ENCODE data around the gene HOATZ.

The HOATZ gene

DNA sequence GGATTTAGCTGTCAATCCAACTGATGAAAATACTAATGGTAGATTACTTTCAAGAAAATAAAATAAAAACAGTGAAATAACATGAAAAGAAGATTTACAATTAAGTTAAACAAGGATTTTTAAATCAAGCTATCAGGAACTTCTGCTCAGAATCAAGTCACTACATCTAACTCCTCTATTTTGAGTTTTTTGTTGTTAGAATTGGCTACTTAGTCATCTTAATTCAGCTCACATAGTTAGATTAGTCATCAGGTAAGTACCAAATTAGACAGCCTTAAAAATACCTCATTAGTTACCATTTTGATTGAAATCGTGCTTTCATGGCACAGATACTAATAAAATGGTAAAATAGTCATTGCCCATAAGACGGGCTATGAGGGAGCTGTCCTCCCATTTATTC lies 38.2 kb upstream of the HOATZ start:
- DNase-seq (ENCODE audit: extremely low spot score) = no peak
- ChIA-PET CTCF (interaction anchor here (0.7 kb wide), 1 partner anchor 47 kb away, joined by 3 read pairs; no protein-coding TSS in a partner anchor), POLR2A (no interaction called here)
- TF ChIP-seq FOXM1 (IDR thresholded peaks at IDR 0.05; ENCODE audit: borderline replicate concordance) = no peak
- TF ChIP-seq SUZ12 (IDR thresholded peaks at IDR 0.05) = no peak
- TF ChIP-seq BHLHE40 (IDR thresholded peaks at IDR 0.05; ENCODE audit: borderline replicate concordance) = no peak
- no peak for TF ChIP-seq TARDBP (IDR thresholded peaks at IDR 0.05)
- TF ChIP-seq ELF4 (IDR thresholded peaks at IDR 0.05) = no peak
- TF ChIP-seq ARNT (IDR thresholded peaks at IDR 0.05) = no peak

DNA sequence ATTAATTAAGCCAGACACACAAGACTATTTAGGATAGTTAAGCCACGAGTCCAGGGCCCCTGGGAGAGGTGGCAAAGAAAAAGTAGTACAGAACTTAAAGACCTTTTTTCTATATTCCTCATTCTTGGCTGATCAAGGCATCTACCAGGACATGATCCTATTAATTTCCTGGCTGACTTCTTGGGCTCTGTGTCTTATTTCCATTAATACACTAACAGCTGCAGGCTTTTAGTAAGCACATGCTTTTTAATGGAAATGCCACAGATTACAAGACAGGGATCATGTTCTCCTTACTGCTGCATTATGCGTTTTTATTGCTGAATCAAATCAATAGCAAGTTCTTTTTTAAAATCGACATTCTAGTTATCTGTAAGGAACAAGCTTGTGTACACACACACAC lies 37.6 kb upstream of the HOATZ start:
- DNase-seq (ENCODE audit: extremely low spot score) = no peak
- ChIA-PET POLR2A (no interaction called here), CTCF (no interaction called here)
- TF ChIP-seq, protein P1, sequence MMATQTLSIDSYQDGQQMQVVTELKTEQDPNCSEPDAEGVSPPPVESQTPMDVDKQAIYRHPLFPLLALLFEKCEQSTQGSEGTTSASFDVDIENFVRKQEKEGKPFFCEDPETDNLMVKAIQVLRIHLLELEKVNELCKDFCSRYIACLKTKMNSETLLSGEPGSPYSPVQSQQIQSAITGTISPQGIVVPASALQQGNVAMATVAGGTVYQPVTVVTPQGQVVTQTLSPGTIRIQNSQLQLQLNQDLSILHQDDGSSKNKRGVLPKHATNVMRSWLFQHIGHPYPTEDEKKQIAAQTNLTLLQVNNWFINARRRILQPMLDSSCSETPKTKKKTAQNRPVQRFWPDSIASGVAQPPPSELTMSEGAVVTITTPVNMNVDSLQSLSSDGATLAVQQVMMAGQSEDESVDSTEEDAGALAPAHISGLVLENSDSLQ (IDR thresholded peaks at IDR 0.05) = no peak
- TF ChIP-seq FOXA1 (IDR thresholded peaks at IDR 0.05) (no peak), SP1 (IDR thresholded peaks at IDR 0.05) (no peak), BHLHE40 (IDR thresholded peaks at IDR 0.05; ENCODE audit: borderline replicate concordance) (no peak), ELF4 (IDR thresholded peaks at IDR 0.05) (no peak)

DNA sequence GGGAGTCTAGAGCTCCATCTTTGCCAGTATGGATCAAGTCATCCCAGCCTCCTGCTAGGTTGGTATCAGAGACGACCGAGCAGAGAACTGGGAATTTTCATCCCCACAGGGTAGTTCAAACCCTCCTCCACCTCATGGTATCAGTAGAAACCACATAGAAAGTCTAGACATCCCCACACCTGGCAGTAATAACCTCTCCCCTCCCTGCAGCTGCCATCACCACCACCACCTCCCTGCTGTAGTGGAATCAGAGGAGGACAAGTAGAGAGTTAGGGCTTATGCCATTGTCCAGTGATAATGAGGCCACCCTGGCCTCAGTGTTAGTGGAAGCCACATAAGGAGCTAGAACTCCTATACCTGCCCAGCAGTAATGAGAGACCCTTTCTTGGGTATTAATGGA lies 36.7 kb upstream of the HOATZ start:
- TF ChIP-seq SUZ12 (IDR thresholded peaks at IDR 0.05) (no peak), NFRKB (IDR thresholded peaks at IDR 0.05) (no peak), FOXK2 (IDR thresholded peaks at IDR 0.05) (no peak), ELF4 (IDR thresholded peaks at IDR 0.05) (no peak), ZNF384 (IDR thresholded peaks at IDR 0.05) (no peak), FOXA1 (IDR thresholded peaks at IDR 0.05) (no peak), BHLHE40 (IDR thresholded peaks at IDR 0.05; ENCODE audit: borderline replicate concordance) (no peak), CTBP1 (IDR thresholded peaks at IDR 0.05; ENCODE audit: borderline replicate concordance) (no peak), LEF1 (IDR thresholded peaks at IDR 0.05; ENCODE audit: borderline replicate concordance) (no peak), SP1 (IDR thresholded peaks at IDR 0.05) (no peak), TARDBP (IDR thresholded peaks at IDR 0.05) (no peak)
- POLR2A ChIA-PET = no interaction called here
- no peak for DNase-seq (ENCODE audit: extremely low spot score)
- CTCF ChIA-PET = no interaction called here

DNA sequence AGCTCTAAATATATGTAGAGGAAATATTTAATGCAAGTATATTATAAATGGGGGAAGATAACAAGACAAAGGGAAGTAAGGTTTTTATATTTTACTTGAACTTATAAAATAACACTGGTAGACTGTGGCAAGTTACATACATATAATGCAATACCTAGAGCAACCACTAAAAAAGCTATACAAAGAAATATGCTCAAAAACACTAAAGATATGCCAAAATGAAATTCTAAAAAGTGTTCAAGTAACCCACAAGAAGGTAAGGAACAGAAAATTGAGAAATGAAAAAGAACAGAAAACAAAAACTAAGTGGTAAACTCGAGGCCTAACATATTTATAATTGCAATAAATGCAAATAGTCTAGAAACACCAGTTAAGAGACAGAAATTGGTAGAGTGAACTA lies 34.9 kb upstream of the HOATZ start:
- POLR2A ChIA-PET = no interaction called here
- TF ChIP-seq ELF4 (IDR thresholded peaks at IDR 0.05) = no peak
- TF ChIP-seq TARDBP (IDR thresholded peaks at IDR 0.05) = no peak
- TF ChIP-seq, protein P1 (IDR thresholded peaks at IDR 0.05) = no peak
- TF ChIP-seq FOXM1 (IDR thresholded peaks at IDR 0.05; ENCODE audit: borderline replicate concordance) = no peak
- TF ChIP-seq L3MBTL2 (conservative IDR thresholded peaks at IDR 0.05) = no peak
- TF ChIP-seq BHLHE40 (IDR thresholded peaks at IDR 0.05; ENCODE audit: borderline replicate concordance) = no peak
- TF ChIP-seq NFRKB (IDR thresholded peaks at IDR 0.05) = no peak
- no peak for TF ChIP-seq FOXK2 (IDR thresholded peaks at IDR 0.05)
- DNase-seq (ENCODE audit: extremely low spot score) = no peak
- CTCF ChIA-PET = no interaction called here

DNA sequence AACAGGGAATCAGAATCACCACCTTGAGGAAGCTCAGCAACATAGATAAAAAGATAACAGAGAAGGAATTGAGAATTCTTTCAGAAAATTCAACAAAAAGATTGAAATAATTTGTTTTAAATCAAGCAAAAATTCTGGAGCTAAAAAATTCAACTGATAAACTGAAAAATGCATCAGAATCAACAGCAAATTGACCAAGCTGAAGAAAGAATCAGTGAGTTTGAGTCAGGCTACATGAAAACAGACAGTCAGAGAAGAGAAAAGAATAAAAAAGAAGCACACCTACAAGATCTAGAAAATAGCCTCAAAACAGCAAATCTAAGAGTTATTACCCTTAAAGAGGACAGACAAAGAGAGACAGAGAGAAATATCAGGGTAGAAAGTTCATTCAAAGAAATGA lies 31.1 kb upstream of the HOATZ start:
- TF ChIP-seq SP1 (IDR thresholded peaks at IDR 0.05) = no peak
- TF ChIP-seq ZNF384 (IDR thresholded peaks at IDR 0.05) = no peak
- TF ChIP-seq SUZ12 (IDR thresholded peaks at IDR 0.05) = no peak
- TF ChIP-seq L3MBTL2 (conservative IDR thresholded peaks at IDR 0.05) = no peak
- TF ChIP-seq CTBP1 (IDR thresholded peaks at IDR 0.05; ENCODE audit: borderline replicate concordance) = no peak
- TF ChIP-seq LEF1 (IDR thresholded peaks at IDR 0.05; ENCODE audit: borderline replicate concordance) = no peak
- CTCF ChIA-PET = no interaction called here

DNA sequence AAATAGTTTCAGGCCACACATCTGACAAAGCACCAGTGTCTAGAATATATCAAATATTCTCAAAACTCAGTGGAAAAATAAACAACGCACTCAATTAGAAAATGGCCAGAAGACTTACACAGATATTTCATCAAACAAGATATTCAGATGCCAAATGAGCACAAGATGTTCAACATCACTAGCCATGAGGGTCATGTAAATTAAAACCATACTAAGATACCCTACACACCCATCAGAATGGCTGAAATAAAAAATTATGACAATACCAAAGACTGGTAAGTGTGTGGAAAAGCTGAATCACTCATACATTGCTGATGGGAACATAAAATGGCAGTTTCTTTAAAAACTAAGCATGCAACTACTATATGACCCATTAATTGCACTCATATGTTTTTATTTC lies 24.1 kb upstream of the HOATZ start:
- CTCF ChIA-PET = no interaction called here
- no peak for DNase-seq (ENCODE audit: extremely low spot score)
- POLR2A ChIA-PET = no interaction called here
- TF ChIP-seq LEF1 (IDR thresholded peaks at IDR 0.05; ENCODE audit: borderline replicate concordance) (no peak), TARDBP (IDR thresholded peaks at IDR 0.05) (no peak), FOXK2 (IDR thresholded peaks at IDR 0.05) (no peak), FOXM1 (IDR thresholded peaks at IDR 0.05; ENCODE audit: borderline replicate concordance) (no peak), ARNT (IDR thresholded peaks at IDR 0.05) (no peak), L3MBTL2 (conservative IDR thresholded peaks at IDR 0.05) (no peak), SUZ12 (IDR thresholded peaks at IDR 0.05) (no peak)
- TF ChIP-seq, protein P1 (IDR thresholded peaks at IDR 0.05) = no peak

More for the DNA sequence above, 31.1 kb upstream of the HOATZ start:
- POLR2A ChIA-PET = no interaction called here
- DNase-seq (ENCODE audit: extremely low spot score) = no peak

DNA sequence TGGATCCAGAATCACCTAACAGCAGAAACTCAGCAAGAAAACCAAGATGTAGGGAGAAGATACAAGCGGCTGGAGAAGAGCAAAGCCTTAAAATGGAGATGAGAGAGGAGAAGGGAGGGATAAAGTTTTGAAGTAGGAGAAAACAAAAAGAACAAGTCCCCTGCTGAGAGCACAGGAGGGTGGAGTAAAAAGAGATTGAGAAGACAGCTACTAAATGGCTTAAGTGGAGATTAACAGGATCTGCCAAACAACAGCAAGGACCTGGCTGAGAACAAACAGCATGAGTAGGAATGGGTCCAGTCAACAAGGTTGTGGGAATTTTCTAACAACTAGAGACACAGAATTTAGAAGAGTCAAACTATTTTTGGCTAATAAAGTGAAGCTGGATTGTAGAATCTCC lies 20.5 kb upstream of the HOATZ start:
- TF ChIP-seq NFRKB (IDR thresholded peaks at IDR 0.05) (no peak), HDGF (IDR thresholded peaks at IDR 0.05; ENCODE audit: borderline replicate concordance) (no peak), FOXM1 (IDR thresholded peaks at IDR 0.05; ENCODE audit: borderline replicate concordance) (no peak), TARDBP (IDR thresholded peaks at IDR 0.05) (no peak), CTBP1 (IDR thresholded peaks at IDR 0.05; ENCODE audit: borderline replicate concordance) (no peak), ARNT (IDR thresholded peaks at IDR 0.05) (no peak), SP1 (IDR thresholded peaks at IDR 0.05) (no peak), BHLHE40 (IDR thresholded peaks at IDR 0.05; ENCODE audit: borderline replicate concordance) (no peak)
- TF ChIP-seq, protein P1 (IDR thresholded peaks at IDR 0.05) = no peak
- ChIA-PET POLR2A (no interaction called here), CTCF (no interaction called here)
- no peak for DNase-seq (ENCODE audit: extremely low spot score)

Data from HEK293T (cell line).